GM18502 (cell line): ENCODE measurements around the gene KATNA1.
"Not testable (repeated sequence)": the region's sequence is repeated elsewhere in the genome, so short reads cannot be mapped to it uniquely, and the experiment has no call there.

Source experiments
- ATAC-seq: cut with Tn5 transposase; IDR thresholded peaks from one replicate; pipeline ENCODE4 v1.9.1; 2021; ENCODE audit warnings: mild to moderate bottlenecking; ENCODE audit not compliant: unreplicated experiment, poor library complexity

KATNA1 gene

DNA sequence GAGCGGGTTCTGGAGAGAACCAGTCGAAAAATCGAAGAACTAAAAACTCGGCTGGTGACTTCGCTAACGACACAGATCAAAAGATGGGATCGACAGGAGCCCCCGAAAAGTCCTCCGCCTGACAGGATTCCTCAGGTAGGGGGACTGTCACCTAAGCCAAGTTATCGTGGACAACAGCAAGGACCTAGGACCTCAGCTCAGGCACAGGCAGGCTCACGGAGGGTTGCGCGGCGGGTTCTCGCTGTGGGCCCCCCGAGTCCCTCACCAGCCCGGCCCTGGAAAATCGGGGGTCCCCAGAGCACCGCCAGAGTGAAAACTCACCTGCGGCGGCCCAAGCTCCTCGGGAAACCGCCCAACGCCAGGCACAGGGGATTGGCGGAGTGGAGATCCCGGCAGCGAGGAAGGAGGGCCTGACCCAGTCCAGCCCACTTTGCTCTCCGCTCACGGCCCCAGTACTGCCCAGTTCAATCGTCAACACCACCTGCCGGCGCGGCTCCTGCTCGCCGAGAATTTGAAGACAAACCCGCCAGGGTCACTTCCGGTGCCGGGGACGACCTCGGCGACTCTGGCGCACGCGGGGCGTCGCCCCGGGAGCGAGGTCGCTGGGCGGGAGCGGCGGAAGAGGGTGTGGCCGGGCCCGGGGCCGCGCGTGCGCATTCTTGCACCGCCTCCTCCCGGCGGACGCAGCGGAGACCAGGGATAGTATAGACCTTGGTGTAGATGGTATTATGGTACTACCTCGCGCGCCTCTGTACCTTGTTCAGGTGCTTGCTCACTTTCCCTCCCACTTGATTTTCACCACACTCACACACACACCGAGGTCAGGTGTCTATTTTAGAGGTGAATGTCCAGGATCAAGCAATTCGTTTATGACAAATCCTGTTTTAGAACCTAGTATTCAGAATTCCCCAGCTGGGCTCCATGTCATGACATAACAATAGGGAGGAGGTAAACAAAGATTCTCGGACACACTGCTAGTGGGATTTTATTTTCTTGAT, at the start of gene KATNA1:
Gene KATNA1 (minus strand): TSS at position 567 of the 998 bp plus-strand sequence. CDS start 10,167 bp downstream, outside the sequence.
- ATAC-seq, result peak; percentile 91

DNA sequence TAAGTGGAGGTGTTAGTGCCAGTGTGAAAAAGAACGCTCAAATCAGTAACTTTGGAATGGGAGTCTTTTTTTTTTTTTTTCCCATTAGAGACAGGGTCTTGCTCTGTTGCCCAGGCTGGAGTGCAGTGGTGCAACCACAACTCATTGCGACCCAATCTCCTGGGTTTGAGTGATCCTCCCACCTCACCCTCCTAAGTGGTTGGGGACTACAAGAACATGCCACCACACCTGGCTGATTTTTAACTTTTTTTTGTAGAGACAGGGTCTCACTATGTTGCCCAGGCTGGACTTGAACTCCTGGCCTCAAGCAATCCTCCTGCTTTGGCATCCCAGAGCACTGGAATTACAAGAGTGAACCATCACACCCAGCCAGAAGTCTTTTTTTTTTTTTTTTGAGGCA, 49.7 kb upstream of the KATNA1 start:
- ATAC-seq, result no peak

DNA sequence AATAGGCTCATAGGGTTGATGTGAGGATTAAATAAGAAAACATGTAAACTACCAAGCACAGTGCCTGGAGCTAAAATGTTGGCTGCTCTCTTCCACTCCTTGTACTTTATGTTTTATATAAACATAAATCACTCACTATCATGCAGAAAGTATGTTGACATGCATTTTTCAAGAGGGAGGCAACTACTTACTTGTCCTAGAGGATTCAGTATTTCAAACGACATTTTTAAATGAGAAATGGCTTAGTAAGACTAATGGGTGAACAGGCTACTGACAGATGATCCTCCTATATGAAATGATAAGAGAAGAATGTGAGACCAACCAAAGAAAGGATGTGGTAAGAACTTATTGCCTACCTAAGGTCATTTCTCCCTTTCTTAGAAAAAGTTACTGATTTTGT, 48.4 kb upstream of the KATNA1 start:
- ATAC-seq, result no peak

DNA sequence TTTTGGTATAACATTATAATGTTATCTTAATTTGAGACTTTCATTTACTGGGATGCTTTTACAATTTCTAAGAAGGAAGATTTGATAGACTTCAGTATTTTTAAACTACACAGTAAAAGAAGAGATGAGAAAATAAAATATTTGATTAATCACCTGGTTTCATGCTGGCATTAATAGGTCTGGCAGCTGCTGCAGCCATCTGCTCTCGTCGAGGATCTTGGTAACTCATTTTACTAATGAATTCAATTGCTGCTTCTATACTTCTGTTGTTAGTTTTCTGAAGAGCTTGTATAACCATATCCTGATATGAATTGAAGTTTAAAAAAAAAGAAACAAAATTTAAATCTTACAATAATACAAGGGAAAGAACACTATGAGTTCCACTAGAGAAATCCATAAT, 46.4 kb upstream of the KATNA1 start:
- no peak for ATAC-seq

DNA sequence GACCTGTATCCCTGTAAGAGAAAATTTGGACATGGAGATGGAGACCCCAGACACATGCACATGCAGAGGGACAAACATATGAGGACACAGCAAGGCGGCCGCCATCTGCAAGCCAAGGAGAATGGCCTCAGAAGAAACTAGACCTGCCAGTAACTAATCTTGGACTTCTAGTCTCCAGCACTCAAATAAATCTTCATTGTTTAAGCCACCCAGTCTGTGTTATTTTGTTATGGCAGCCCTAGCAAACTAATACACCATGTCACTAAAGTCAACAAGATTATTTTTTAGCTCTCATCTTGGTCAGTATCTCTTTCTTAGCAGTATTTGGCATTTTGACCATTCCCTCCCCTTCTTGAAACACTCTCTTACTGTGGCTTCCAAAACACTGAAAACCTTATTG, 42.7 kb upstream of the KATNA1 start:
- no peak for ATAC-seq

DNA sequence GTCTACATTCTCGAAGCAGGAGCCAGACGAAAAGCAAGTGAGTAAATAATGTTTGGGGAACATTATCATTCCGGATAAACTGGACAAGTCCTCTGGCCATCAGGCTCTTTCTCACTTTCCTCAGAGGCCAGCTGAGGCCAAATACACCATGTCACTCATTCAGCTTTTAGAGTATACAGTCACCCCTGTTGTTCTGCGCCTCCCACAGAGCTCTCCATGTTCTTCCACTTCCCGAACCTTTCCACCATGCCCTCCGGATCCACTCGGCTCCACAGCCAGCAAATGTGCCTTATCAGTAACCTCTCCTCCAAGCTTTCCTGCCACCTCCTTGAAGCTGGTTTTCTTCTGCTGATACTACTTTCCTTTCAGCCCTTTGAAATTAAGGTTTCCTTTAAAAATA, 37.7 kb upstream of the KATNA1 start:
- no peak for ATAC-seq

DNA sequence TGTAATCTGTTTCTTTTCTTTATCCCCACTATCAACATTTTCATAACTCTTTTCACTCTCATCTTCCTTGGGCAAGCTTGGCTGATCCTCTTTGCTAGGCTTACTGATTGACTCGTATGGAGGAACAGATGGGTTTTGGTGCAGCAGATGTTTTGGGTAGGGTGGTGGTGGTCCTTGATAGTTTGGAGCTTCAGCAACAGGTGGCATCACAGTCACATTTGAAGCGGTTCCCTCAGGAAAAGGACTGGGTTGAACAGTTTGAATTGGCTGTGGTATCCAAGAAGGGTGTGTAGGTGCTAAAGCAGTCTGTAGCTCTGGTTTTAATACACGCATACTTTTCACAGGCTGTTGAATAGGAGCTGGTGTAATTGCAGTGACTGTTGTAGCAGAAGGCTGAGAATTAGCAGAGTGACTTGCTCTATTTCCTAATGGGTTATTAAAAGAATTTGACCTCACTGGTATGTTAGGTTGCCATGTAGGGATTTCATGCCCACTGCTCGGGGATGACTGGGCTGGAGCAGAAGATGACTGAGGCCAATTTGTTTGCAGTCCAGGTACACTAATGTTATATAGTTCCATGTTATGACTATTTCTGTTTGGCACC, 34.8 kb upstream of the KATNA1 start:
- no peak for ATAC-seq

DNA sequence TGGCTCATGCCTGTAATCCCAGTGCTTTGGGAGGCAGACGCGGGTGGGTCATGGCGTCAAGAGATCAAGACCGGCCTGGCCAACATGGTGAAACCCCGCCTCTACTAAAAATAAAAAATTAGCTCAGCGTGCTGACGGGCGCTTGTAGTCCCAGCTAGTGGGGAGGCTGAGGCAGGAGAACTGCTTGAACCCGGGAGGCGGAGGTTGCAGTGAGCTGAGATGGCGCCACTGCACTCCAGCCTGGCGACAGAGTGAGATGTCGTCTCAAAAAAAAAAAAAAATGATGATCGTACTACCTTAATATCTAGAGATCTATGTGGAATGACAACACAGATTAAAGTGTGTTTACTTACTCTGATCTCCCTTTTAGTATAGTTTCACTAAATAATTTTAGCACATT, 33.3 kb upstream of the KATNA1 start:
- not testable (repeated sequence) for ATAC-seq

DNA sequence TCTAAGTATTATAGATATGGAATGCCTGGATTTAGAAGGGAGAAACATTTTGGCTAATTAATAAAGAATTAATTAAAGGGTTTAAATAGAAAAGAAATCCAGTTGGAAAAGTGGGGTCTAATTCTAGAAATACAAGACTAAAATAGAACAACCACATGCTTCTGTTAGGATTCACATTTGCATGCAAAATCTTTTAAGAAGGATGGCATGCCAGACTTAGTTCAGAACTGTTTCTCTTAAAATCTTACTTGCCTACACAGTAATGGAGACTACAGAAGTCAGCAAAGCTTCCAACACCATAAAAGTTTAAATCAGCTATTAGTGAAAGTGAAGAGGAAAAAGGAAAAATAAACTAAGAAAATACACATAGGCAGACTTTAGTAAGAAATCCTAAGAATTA, 32.7 kb upstream of the KATNA1 start:
- ATAC-seq, result no peak

DNA sequence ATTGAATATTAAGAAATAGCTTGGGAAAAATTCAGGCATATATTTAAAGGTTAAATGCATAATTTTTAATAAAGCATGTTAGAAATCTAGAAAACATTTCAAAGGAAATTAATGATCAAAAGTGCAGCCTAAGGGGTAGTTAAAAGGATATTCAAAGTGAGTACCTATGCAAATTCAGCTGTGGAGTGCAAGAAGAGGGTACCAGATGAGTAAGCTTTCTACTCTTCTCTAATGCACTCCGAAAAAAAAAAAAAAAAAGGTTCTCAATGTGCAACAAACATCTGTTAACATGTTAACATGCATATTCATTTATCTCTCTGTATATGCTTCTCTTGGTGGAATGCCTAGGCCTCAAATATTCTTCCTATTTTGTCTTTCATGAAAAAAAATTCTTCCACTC, 32.0 kb upstream of the KATNA1 start:
- no peak for ATAC-seq

DNA sequence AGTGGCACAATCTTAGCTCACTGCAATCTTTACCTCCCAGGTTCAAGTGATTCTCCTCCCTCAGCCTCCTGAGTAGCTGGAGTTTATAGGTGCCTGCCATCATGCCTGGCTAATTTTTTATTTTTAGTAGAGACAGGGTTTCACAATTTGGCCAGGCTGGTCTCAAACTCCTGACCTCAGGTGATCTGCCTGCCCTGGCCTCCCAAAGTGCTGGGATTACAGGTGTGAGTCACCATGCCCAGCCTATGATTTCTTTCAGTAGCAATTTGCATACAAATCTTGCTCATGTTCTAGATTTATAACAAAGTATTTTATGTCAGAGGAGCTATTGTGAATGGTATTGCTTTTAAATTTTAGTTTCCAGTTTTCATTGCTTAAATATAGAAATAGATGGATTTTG, 23.8 kb upstream of the KATNA1 start:
- ATAC-seq, result not testable (repeated sequence)

DNA sequence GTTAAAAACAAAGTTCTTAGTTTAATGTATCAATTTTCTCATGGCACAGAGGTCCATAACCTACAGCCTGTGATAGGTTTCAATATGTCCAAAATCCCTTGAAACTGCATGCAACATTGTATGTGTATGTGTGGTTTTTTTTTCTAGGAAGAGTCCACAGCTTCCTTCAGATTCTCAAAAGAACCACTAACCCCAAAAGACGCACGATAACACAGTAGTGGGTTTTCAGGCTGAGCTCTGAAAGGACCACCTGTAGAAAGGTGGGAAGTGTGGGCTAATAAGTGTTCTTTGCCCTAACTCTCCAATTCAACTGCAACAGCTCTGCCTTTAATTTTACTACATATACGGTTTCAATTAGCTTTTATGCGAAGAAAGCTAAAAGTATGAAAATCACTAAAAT, 11.5 kb upstream of the KATNA1 start:
- no peak for ATAC-seq

DNA sequence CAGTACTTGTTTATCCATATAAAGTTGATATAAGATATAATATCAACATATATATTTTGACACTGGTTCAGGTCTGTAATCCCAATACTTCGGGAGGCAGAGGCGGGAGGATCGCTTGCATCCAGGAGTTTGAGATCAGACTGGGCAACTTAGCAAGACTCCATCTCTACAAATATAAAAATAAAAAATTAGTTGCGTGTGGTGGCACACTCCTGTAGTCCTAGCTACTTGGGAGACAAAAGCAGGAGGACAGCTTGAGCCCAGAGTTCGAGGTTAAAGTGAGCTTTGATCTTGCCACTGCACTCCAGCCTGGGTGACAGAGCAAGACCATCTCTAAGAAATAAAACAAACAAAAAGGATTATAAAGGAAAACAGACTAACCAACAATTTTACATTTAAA, 8.9 kb upstream of the KATNA1 start:
- no peak for ATAC-seq

DNA sequence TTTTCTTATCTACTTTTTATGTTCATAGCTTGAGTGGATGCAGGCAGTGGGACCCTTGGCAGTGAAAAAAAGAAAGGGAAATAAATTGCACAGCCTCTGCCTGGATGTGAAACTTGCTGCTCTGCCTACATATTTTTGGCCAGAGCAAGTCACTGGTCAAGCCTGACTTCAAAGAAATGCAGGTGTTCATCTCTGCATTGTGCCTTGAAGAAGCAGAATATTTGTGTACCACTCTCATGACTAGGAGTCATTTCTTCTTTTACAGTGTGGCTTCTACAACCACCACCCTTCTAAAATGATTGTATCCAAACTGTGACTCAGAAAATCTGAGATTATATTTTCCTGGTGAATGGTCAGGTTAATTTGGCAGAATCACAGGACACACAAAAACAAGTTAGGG, 2.5 kb upstream of the KATNA1 start:
- ATAC-seq, result no peak

DNA sequence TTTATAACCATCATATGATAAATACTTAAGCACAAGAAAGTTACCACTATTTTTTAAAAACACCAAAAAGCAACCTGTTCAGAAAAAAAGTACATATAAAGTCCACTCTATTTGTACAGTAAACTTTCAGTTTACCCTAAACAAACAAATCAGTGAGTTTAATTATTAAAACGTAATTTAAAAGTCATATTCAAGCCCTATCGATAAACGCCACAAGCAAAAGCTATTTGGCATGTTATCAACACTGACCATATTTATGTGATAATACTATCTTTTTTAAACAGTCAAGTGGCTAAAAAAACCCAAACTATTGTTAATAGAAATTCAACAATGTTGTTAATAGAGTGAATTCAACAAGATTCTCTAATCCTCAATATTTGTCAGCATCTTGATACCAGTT, 1.9 kb downstream of the KATNA1 start:
- ATAC-seq, result no peak

DNA sequence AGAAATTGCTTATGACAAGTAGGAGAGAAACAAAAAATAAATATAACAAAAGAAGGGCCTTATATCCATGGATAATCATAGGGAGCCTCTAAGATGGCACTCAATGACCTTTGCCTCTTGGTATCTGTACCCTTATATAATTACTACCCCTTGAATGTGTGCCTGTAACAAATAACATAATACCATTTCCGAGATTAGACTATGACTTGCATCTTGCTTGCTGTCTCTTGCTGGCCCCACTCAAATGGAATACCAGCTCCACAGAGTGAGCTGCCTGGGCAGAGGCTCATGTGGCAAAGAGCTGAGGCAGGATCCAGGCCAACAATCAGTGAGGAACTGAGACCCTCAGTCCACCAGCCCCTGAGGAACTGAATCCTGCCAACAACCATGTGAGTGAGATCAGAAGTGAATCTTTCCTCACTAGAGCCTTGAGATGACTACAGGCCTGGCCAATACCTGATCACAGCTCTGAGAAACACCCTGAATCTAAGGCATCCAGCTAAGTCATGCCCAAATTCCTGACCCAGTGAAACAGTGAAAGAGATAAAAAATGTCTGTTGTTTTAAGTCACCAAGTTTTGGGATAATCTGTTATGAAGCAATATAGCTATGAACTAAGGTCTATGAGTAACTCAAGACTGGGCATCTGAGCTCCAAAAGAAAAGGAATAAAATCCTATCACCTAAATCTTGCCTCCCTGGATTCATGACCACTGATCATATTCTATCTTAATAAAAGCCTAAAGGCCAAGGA, 5.5 kb downstream of the KATNA1 start:
- peak; percentile 65 for ATAC-seq

DNA sequence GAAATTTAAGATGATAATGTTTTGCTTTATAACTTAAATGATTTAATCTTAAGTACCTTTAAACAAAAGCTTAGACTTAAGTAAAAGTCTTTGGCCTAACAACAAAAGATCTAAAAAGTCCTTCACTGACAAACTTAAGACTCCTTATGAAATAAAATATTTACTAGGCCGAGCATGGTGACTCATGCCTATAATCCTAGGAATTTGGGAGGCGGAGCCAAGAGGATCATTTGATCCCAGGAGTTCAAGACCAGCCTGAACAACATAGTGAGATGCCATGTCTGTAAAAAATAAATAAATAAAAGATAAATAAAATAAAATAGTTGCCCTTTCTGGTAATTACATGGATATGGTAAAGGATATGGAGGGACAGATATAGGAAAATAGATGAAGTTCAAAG, 12.4 kb downstream of the KATNA1 start:
- ATAC-seq, result no peak

DNA sequence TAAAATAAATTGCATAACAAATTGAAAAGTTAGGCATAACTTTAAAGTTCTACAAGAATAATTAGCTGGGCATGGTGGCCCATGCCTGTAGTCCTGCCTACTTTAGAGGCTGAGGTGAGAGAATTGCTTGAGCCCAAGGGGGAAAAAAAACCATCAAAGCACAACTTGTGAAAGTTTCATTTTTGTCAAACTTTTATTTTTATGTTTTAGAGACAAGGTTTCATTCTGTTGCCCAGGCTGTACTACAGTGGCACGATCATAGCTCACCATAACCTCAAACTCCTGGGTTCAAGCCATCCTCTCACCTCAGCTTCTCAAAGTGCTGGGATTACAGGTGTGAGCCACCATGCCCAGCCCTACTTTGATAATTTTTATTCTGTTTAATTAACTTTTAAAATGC, 14.2 kb downstream of the KATNA1 start:
- no peak for ATAC-seq

DNA sequence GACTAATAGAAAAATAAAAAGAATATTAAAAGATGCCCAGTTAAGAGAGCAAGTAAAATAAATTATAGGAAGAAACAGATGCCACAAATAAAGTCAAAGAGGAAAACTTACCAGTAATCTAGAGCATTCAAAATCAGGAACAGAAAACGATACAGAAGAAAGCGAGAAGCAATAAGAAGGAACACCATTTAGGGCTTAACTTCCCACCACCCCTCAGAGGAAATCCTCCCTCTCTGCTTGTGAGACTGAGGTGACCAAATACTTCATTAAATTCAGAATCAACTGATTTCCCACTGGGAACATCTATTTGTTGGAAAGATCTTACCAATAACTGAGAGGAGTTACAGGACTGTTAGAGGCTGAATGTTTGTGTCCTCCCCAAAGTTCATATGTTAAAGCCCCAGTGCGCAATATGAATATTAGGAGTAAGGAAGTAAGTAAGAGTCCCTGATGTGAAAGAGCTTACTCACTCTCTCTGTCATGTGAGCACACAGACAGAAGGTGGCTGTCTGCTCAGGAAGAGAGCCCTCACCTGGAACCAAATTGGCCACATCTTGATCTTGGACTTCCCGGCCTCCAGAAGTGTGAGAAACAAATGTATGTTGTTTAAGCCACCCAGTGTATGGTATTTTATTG, 19.5 kb downstream of the KATNA1 start:
- ATAC-seq, result peak; percentile 88

DNA sequence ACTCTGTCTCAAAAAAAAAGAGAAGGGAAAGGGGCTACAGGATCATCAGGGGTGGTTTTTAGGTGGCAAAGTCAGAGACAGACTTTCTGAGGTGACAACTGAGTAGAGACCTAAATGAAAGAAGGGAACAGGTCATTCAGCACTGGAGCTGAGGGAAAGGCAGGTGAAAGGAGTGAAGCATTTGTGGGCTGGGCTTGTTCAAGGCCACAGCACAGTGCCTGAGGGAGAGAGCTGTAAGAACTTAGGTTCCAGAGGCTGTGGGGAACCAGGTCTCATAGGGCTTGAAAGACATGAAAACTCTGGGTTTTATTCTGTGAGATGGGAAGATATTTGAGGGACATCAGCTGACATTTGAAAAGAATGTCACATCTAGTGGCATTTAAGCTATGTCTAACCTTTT, 20.8 kb downstream of the KATNA1 start:
- no peak for ATAC-seq

DNA sequence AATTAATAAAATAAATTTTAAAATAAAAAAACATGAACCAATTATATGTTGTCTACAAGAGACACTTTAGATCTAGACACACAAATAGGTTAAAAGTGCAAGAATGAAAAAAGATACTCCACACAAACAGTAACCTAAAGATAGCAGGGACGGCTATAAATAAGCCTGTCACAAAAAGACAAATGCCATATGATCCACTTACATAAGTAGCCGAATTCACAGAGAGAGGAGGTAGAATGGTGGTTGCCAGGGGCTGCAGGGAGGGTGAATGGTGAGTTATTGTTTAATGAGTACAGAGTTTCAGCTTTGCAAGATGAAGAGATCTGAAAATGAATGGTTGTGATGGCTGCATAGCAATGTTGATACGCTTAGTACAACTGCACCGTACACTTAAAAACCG, 32.7 kb downstream of the KATNA1 start:
- ATAC-seq, result no peak
